Amygdala (tissue), 56 donors: Measurements from ENCODE around the gene RANBP9.

Experiments used
- DNase-seq, 56 donors: peaks; one replicate each; lab custom pipeline; 2025; lab: John Stamatoyannopoulos, UW

The RANBP9 gene

GRCh38 chr6:13712599-13712898 is 914 bp upstream of the RANBP9 start:
- no peak for DNase-seq

- DNase-seq = peak in 3 of 56 donors; percentile 33 to 70 (median 67)
These were observed 307 bp downstream of the RANBP9 start for GRCh38 chr6:13711324-13711732.

GRCh38 chr6:13710552-13711323 is 897 bp downstream of the RANBP9 start:
- peak in 30 of 56 donors; percentile 6 to 53 (median 16) for DNase-seq

- DNase-seq = peak in 2 of 56 donors; percentile 14 to 22
These were observed 1.7 kb downstream of the RANBP9 start for GRCh38 chr6:13709689-13710551.

DNA sequence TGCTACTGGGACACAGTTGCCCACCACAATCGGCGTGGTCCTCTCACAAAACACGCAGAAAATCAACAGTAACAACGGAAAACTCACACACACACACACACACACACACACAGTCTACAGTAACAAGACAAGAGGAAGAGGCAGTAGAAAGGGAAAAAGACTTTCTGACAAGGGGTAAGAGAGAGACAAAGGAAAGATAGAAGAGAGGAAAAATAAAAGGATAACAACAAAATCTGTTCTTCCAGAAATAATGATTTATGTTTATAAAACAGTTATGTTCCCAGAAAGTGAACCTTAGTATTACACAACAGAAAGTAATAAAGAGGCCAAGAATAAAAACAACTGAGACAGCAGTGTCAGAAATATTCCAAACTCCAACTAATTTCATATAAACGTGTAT is 2.9 kb downstream of the RANBP9 start:
- no peak for DNase-seq

GRCh38 chr6:13703496-13703895 is 8.1 kb downstream of the RANBP9 start:
- no peak for DNase-seq

DNA sequence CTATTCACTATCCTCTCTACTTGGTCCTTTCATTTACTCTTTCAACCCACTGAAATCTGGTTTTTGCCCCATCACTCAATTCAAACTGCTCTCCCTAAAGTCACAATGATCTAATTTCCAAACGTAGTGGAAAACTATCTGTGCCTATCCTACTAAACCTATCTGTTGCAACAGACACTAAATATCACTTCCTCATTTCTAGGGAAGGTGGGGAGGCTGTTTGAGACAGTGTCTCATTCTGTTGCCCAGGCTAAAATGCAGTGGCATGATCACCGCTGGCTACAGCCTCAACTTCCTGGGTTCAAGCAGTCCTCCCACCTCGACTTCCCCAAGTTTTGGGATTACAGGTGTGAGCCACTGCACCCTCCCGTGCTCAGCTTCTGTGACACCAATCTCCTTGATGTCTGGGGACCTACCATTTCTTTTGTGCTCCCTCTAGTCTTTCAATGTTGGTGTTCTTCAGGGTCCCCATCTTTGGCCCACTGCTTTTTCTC is 8.8 kb downstream of the RANBP9 start:
- DNase-seq = no peak

DNA sequence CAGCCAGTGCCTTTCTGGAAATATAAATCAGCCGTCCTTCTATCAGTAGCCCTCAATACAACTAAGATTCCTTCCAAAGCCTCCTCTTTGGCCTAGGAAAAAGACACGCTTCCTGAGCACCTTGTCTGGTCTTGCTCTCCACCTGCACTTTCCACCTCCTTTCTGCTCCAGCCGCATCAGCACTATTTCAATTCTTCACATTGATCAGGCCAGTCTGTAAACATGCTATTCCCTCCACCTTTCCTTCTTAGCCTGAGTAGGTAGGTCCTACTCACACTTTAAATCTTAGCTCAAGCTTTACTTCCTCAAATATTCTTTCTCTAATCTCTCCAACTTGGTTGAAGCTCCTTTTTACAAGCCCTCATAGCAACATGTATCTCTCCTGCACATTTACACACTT is 11.4 kb downstream of the RANBP9 start:
- DNase-seq = no peak

DNA sequence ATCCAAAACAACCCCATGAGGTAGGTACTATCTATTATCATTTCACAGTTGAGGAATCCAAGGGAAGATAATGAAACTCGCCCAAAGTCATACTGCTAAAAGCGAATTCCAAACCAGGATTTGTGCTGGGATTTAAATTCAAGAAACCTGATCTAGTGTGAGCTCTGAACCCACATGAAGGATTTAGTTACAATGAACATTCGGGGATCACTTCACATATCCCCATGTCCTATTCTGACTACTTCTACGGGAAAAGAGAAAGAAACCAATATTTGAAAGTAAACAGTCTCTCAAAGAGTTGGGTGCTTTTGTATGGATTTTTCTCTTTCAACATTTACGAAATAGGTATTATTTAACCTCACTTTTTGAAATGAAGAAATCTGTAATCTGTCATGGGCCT is 12.9 kb downstream of the RANBP9 start:
- no peak for DNase-seq

- DNase-seq = no peak
These were observed 13.8 kb downstream of the RANBP9 start for GRCh38 chr6:13697857-13698256.

- DNase-seq = no peak
These were observed 15.4 kb downstream of the RANBP9 start for GRCh38 chr6:13696226-13696625.

GRCh38 chr6:13695252-13695651 is 16.4 kb downstream of the RANBP9 start:
- no peak for DNase-seq

DNA sequence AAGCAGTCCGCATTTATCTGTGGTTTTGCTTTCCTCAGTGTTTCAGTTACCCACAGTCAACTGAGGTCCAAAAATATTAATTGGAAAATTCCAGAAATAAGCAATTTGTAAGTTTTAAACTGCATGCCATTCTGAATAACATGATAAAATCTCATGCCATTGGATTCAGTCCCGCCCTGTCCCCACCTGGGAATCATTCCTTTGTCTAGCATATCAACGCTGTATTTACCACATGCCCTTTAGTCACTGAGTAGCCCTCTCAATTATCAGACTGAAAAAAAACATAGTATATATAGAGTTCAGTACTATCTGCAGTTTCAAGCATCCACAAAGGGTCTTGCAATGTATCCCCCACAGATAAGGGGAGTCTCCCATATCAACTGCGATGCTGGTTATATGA is 17.1 kb downstream of the RANBP9 start:
- DNase-seq = no peak

DNA sequence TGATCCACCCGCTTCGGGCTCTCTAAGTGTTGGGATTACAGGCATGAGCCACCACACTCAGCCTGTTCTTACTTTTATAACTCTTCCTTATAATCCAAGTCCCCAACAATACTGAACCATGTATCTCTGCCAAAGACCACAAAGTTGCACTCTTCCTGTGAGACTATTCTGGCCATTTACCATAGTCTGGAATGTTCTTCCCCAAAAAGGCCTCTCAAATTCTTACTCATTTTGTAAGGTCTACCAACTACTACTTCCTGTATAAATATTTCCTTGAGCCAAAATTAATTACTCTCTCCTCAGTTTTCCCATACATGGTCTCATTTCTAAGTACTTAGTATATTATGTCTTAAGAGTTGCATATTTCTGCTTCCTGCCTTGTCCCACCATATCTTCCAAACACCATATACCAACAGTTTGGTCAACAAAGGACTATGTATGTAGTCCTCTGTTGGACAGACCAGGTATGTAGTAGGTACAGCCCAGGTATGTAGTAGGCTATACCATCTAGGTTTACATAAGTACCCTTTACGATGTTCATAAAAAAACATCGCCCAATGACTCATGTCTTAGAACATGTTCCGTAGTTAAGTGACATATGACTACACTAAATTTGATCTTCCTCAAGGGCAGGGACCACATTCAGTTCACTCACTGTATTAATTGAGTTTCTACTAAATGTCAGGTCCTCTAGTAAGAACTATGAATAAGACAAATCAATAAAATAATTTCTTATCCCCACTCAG is 22.0 kb downstream of the RANBP9 start:
- DNase-seq = no peak

DNA sequence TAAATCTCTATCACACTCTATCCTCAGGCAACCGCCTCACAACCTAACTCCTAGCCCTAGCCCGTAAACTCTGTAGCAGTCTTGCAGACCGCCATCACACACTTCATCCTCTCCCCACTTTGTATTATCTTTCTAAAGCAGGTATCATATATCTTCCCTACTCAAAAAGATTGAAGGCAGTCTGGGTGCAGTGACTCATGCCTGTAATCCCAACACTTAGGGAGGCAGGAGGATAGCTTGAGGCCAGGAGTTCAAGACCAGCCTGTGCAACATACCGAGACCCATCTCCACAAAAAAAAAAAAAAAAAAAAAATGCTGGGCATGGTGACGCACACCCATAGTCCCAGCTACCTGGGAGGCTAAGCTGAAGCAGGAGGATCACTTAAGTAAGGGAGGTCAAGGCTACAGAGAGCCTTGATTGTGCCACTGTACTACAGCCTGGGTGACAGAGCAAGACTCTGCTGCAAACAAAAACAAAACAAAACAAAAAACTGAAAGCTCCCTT is 22.9 kb downstream of the RANBP9 start:
- DNase-seq = no peak

DNA sequence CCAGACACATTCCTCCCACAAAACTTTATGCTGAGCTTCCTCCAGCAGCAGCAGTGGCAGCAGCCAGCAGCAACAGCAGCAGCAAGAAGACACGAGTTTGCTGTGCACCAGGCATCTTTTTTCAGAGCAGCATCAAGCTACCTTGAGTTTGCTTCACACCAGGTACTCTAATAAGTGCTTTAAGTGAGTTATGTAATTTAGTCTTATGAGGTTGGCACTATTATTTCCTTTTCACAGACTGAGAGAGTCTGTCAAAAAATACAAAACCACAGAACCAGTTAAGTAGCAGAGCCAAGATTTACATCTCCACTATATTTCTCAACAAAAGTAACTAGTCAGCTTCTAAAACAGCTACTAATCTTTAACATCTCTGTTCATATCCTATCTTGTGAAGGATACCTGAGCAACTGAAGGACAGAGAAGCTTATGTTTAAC is 23.7 kb downstream of the RANBP9 start:
- no peak for DNase-seq

DNA sequence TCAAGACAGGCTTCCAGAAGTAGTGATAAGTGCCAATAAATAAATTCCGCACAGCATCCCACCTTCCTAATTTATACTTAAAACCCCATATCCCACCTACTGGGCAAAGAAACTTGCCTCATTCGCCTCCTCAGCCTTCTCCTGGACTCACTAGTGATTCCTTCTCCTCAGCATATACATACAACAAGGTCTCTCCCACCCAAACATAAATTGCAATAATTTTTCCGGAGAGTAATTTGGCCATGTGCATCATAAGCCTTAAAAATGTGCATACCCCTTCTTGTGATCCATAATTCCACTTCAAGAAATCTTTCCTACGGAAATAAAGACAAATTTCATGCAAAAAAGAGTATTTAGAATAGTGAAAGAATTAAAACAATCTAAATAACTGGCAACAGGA is 26.8 kb downstream of the RANBP9 start:
- no peak for DNase-seq

DNA sequence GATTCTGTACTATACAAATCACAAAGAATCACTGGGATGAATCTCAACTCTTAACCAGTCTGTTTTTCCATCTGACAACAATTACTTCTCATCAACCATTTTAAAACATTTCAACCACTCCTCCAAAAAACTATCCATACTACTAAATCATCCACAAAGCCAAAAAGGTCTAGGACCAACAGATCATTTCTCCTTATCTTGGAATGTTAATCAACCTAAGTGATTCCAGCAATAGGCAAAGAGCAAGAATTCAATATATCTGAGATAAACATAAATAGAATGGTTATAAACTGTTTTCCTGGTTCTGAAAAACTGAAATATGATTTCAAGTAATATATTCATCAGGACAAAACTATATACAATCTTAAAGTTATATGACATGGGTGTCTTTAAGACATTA is 28.6 kb downstream of the RANBP9 start:
- DNase-seq = no peak

DNA sequence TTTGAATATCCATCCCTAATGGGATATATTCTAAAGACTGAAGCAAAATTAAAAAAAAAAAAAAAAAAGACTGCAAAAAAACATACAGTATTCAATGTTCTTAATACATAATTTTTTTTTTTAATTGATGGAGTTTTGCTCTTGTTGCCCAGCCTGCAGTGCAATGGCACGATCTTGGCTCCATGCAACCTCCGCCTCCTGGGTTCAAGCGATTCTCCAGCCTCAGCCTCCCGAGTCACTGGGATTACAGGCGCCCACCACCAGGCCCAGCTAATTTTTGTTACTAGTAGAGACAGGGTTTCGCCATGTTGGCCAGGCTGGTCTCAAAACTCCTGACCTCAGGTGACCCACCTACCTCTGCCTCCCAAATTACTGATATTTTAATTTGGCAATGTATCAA is 29.3 kb downstream of the RANBP9 start:
- no peak for DNase-seq

DNA sequence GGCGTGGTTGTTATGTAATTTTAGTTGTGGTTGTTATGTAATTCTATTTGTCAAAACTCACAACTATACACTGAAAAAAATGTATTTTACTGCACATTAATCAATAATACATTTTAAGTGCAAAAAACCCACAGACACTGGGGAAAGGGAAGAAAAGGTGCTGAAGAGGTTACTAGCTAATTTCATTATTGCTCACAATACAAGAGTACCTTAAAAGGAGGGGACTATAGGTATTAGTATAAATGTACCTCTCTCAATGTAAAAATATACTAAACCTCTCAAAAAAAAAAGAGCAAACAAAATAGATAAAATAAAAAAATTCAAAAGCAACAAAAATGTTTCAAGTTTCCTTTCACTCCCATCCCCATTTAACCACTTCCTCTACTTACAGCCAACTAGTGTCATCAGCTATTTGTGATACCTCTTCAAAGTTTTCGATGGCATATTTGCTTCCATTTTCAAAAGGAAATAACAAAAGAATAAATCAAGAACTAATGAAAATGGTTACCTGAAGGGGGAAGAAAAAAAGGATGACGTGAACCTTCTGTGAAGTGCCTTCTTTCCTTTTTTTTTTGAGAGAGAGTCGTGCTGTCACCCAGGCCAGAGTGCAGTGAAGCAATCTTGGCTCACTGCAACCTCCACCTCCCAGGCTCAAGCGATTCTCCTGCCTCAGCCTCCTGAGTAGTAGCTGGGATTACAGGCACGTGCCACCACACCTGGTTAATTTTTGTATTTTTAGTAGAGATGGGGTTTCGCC is 30.2 kb downstream of the RANBP9 start:
- DNase-seq = no peak
